Measurements from ENCODE around the gene SMYD3.
"Not testable (repeated sequence)": the region's sequence is repeated elsewhere in the genome, so short reads cannot be mapped to it uniquely, and the experiment has no call there.

SMYD3 gene

GRCh38 chr1:245971076-245971710, 535.9 kb downstream of the SMYD3 start:
- H3K4me1 Mint-ChIP-seq (ENCODE audit: low read depth); H3K4me3 Mint-ChIP-seq; H3K27me3 Mint-ChIP-seq; H3K36me3 Mint-ChIP-seq (ENCODE audit: low read depth); H3K27ac Mint-ChIP-seq; H3K9me3 Mint-ChIP-seq; intact Hi-C loops (cut with micrococcal nuclease): not testable (repeated sequence)

GRCh38 chr1:245969283-245969682, 537.8 kb downstream of the SMYD3 start:
- Mint-ChIP-seq H3K36me3 (ENCODE audit: low read depth) (no peaks in the 10 kb centered on the region), H3K27ac (no peak overlapping the region), H3K4me3 (no peak overlapping the region), H3K4me1 (ENCODE audit: low read depth) (no peaks in the 10 kb centered on the region), H3K27me3 (no peaks in the 10 kb centered on the region), H3K9me3 (no peaks in the 10 kb centered on the region)
- intact Hi-C loops (cut with micrococcal nuclease): no loop called here

DNA sequence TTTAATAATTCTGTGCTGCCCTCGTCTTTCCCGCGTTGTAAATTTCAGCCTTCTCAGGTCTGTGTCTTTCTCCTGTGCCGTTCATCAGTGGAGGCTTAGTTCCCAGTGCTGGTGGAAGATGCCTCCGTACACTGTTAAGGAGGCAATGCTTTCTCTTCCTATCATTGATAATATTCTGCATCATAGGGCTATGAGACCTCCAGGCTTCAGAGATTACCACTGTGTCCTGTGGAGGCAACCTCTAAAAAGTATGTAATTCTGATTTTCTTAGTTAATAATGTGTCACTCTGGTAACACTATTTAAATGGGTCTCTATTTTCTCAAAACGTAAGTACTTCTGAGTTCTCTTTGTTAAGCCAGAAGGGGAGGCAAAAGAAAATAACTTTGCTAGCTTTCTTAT, 538.3 kb downstream of the SMYD3 start:
- no peaks in the 10 kb centered on the region for H3K9me3 Mint-ChIP-seq
- H3K4me3 Mint-ChIP-seq: no peak overlapping the region
- intact Hi-C loops (cut with micrococcal nuclease): no loop called here
- no peaks in the 10 kb centered on the region for H3K27me3 Mint-ChIP-seq
- no peak overlapping the region for H3K27ac Mint-ChIP-seq
- H3K4me1 Mint-ChIP-seq (ENCODE audit: low read depth): no peaks in the 10 kb centered on the region
- no peaks in the 10 kb centered on the region for H3K36me3 Mint-ChIP-seq (ENCODE audit: low read depth)

DNA sequence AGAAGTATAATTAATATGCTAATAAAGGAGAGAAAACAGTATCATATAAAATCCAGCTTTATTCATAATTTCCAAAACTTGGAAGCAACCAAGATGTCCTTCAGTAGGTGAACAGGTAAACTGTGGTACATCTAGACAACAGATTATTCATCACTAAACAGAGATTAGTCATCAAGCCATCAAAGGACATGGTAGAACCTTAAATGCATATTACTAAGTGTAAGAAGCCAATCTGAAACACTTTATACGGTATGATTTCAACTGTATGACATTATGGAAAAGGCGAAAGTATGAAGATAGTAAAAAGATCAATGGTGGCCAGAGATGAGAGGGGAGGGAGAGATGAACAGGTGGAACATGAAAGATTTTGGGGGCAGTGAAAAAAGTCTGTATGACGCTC, 541.7 kb downstream of the SMYD3 start:
- H3K36me3 Mint-ChIP-seq (ENCODE audit: low read depth): no peaks in the 10 kb centered on the region
- no peak overlapping the region for H3K4me3 Mint-ChIP-seq
- H3K9me3 Mint-ChIP-seq: no peaks in the 10 kb centered on the region
- H3K27me3 Mint-ChIP-seq: no peaks in the 10 kb centered on the region
- intact Hi-C loops (cut with micrococcal nuclease): no loop called here
- H3K27ac Mint-ChIP-seq: no peak overlapping the region
- no peaks in the 10 kb centered on the region for H3K4me1 Mint-ChIP-seq (ENCODE audit: low read depth)

- no peaks in the 10 kb centered on the region for H3K4me1 Mint-ChIP-seq (ENCODE audit: low read depth)
- no peaks in the 10 kb centered on the region for H3K27me3 Mint-ChIP-seq
- intact Hi-C loops (cut with micrococcal nuclease): no loop called here
- H3K27ac Mint-ChIP-seq: no peak overlapping the region
- H3K4me3 Mint-ChIP-seq: no peak overlapping the region
- H3K36me3 Mint-ChIP-seq (ENCODE audit: low read depth): no peaks in the 10 kb centered on the region
- H3K9me3 Mint-ChIP-seq: no peaks in the 10 kb centered on the region
These were observed 543.4 kb downstream of the SMYD3 start for GRCh38 chr1:245963649-245964048.

- intact Hi-C loops (cut with micrococcal nuclease): no loop called here
- H3K9me3 Mint-ChIP-seq: no peaks in the 10 kb centered on the region
- H3K4me3 Mint-ChIP-seq: no peak overlapping the region
- no peaks in the 10 kb centered on the region for H3K27me3 Mint-ChIP-seq
- no peaks in the 10 kb centered on the region for H3K36me3 Mint-ChIP-seq (ENCODE audit: low read depth)
- H3K27ac Mint-ChIP-seq: no peak overlapping the region
- H3K4me1 Mint-ChIP-seq (ENCODE audit: low read depth): no peaks in the 10 kb centered on the region
These were observed 544.6 kb downstream of the SMYD3 start for GRCh38 chr1:245962453-245962852.

- no peak overlapping the region for H3K27ac Mint-ChIP-seq
- no peaks in the 10 kb centered on the region for H3K36me3 Mint-ChIP-seq (ENCODE audit: low read depth)
- H3K27me3 Mint-ChIP-seq: no peaks in the 10 kb centered on the region
- no peaks in the 10 kb centered on the region for H3K9me3 Mint-ChIP-seq
- H3K4me1 Mint-ChIP-seq (ENCODE audit: low read depth): no peaks in the 10 kb centered on the region
- intact Hi-C loops (cut with micrococcal nuclease): no loop called here
- no peak overlapping the region for H3K4me3 Mint-ChIP-seq
These were observed 545.9 kb downstream of the SMYD3 start for GRCh38 chr1:245961137-245961540.

DNA sequence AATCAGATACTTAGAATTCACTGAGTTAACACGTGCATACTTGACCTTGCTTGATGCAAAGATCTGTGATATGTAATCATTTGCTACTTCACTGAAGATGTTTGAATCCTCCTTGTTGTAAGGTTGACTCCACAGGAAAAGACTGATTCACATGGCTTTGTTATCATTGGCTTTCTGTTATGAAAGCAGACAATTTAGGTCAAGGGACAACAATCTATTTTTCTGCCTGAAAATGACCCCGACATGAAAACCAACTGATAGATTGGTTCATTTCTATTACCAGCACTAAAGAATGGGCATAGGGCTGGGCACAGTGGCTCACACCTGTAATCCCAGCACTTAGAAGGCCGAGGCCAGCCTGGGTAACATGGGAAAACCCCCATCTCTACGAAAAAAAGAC, 546.9 kb downstream of the SMYD3 start:
- Mint-ChIP-seq H3K4me3 (no peak overlapping the region), H3K27me3 (no peaks in the 10 kb centered on the region), H3K36me3 (ENCODE audit: low read depth) (no peaks in the 10 kb centered on the region), H3K27ac (no peak overlapping the region), H3K9me3 (no peaks in the 10 kb centered on the region), H3K4me1 (ENCODE audit: low read depth) (no peaks in the 10 kb centered on the region)
- intact Hi-C loops (cut with micrococcal nuclease): no loop called here

DNA sequence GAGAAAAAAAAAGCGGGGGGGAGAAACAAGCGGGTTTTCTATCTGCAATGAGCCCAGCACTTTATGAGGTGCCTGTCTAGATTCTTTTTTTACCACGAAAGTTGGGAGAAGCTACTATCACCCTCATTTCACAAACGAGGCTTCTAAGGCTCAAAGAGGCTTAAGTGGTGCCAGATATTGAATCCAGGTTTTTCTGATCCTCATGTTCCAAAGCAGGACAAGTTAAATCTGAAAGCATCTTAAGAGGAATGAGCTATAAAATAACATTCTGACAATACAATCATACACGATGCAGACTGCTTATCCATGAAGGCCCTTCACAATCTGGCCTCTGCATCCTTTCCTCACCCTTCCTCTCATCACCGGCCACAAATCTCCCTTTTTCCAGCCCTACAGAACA, 549.1 kb downstream of the SMYD3 start:
- Mint-ChIP-seq H3K4me1 (ENCODE audit: low read depth) (peaks cover 13% of the 10 kb centered on the region), H3K27ac (no peak overlapping the region), H3K36me3 (ENCODE audit: low read depth) (no peaks in the 10 kb centered on the region), H3K27me3 (no peaks in the 10 kb centered on the region), H3K4me3 (no peak overlapping the region), H3K9me3 (no peaks in the 10 kb centered on the region)
- intact Hi-C loops (cut with micrococcal nuclease): no loop called here

GRCh38 chr1:245957427-245957826, 549.7 kb downstream of the SMYD3 start:
- no peak overlapping the region for H3K27ac Mint-ChIP-seq
- no peaks in the 10 kb centered on the region for H3K27me3 Mint-ChIP-seq
- H3K4me3 Mint-ChIP-seq: no peak overlapping the region
- peaks cover 13% of the 10 kb centered on the region for H3K4me1 Mint-ChIP-seq (ENCODE audit: low read depth)
- intact Hi-C loops (cut with micrococcal nuclease): no loop called here
- H3K36me3 Mint-ChIP-seq (ENCODE audit: low read depth): no peaks in the 10 kb centered on the region
- H3K9me3 Mint-ChIP-seq: no peaks in the 10 kb centered on the region

GRCh38 chr1:245956225-245956624, 550.9 kb downstream of the SMYD3 start:
- H3K4me3 Mint-ChIP-seq: no peak overlapping the region
- no peaks in the 10 kb centered on the region for H3K36me3 Mint-ChIP-seq (ENCODE audit: low read depth)
- no peak overlapping the region for H3K27ac Mint-ChIP-seq
- H3K4me1 Mint-ChIP-seq (ENCODE audit: low read depth): peaks cover 13% of the 10 kb centered on the region
- H3K27me3 Mint-ChIP-seq: no peaks in the 10 kb centered on the region
- no peaks in the 10 kb centered on the region for H3K9me3 Mint-ChIP-seq
- intact Hi-C loops (cut with micrococcal nuclease): no loop called here

DNA sequence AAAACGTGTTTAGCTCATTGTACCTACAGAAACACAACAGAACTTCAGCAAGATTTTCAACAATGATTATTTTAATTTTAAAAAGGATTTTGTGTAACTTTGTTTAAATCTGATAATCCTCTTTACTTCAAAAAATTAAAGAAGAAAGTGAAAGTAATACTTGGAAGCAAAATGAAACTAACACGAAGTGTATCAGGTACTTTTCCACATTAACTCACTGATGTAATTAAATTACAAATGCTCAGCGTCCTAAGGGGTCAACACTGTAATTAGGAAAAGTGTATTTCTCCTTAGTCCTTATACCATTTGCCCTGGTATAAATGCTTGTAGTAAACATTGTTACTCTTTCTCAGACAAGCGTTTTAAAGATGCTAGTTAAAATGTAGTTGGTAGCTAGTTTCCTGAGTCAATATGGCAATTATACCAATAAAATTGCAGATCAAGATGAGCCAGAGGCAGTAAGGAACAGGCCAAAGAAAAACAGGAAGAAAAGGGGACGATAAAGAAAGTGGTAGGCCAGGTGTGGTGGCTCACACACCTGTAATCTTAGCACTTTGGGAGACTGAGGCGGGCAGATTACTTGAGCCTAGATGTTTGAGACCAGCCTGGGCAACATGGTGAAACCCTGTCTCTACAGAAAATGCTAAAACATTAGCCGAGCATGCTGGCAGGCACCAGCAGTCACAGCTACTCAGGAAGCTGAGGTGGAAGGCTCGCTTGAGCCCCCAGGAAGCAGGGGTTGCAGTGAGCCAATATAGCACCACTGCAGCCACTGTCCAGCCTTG, 553.0 kb downstream of the SMYD3 start:
- intact Hi-C loops (cut with micrococcal nuclease): no loop called here
- no peak overlapping the region for H3K4me3 Mint-ChIP-seq
- no peak overlapping the region for H3K27ac Mint-ChIP-seq
- no peaks in the 10 kb centered on the region for H3K9me3 Mint-ChIP-seq
- no peaks in the 10 kb centered on the region for H3K27me3 Mint-ChIP-seq
- H3K4me1 Mint-ChIP-seq (ENCODE audit: low read depth): peaks cover 13% of the 10 kb centered on the region
- H3K36me3 Mint-ChIP-seq (ENCODE audit: low read depth): no peaks in the 10 kb centered on the region

GRCh38 chr1:245952383-245953026, 554.6 kb downstream of the SMYD3 start:
- Mint-ChIP-seq H3K36me3 (ENCODE audit: low read depth) (no peaks in the 10 kb centered on the region), H3K27me3 (no peaks in the 10 kb centered on the region), H3K27ac (no peak overlapping the region), H3K4me1 (ENCODE audit: low read depth) (peaks cover 13% of the 10 kb centered on the region), H3K9me3 (no peaks in the 10 kb centered on the region), H3K4me3 (no peak overlapping the region)
- intact Hi-C loops (cut with micrococcal nuclease): no loop called here

DNA sequence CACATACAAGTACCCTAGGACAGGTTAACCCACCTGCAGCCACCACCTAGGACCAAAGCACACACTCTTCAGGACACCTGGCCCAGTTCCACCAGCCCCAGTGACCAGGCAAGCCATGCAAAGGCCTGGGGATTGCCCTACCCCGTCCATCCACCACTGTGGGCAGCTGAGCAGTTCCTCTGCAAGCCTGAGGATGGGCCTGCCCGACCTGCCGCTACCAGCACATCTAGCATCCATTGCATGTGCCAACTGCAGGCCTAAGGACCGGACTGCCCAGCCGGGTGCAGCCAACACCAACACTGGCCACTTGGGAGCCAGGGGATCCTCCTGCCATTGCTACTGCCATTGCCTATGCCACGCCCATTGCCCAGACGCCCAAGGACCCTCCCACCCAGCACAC, 558.3 kb downstream of the SMYD3 start:
- Mint-ChIP-seq H3K4me3 (no peak overlapping the region), H3K9me3 (no peaks in the 10 kb centered on the region), H3K36me3 (ENCODE audit: low read depth) (no peaks in the 10 kb centered on the region), H3K4me1 (ENCODE audit: low read depth) (no peaks in the 10 kb centered on the region), H3K27me3 (no peaks in the 10 kb centered on the region), H3K27ac (no peak overlapping the region)
- intact Hi-C loops (cut with micrococcal nuclease): no loop called here

All from dendritic cell treated with granulocyte-macrophage colony-stimulating factor and Interleukin-4, amounts not matched to agents 40 ng/mL and 50 ng/mL, for 4 days (primary cell).